GM19025 (cell line): ENCODE measurements around the gene AFG1L.
"Not testable (repeated sequence)": the region's sequence is repeated elsewhere in the genome, so short reads cannot be mapped to it uniquely, and the experiment has no call there.

Experiments used
- ATAC-seq: cut with Tn5 transposase; IDR thresholded peaks from one replicate; pipeline ENCODE4 v1.9.1; 2021; ENCODE audit warnings: mild to moderate bottlenecking, low read depth, moderate library complexity; ENCODE audit not compliant: unreplicated experiment

The AFG1L gene

DNA sequence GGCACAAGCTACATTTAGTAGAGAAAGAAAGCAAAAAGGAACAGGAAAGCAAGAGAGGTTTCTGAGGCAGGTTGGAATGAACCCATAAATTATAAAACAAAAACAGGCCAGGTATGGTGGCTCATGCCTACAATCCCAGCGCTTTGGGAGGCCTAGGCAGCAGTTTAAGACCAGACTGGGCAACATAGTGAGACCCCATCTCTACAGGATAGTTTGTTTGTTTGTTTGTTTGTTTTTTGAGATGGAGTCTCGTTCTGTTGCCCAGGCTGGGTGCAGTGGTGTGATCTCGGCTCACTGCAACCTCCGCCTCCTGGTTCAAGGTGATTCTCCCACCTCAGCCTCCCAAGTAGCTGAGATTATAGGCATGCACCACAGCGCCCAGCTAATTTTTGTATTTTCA is 49.0 kb downstream of the AFG1L start:
- no peak for ATAC-seq

DNA sequence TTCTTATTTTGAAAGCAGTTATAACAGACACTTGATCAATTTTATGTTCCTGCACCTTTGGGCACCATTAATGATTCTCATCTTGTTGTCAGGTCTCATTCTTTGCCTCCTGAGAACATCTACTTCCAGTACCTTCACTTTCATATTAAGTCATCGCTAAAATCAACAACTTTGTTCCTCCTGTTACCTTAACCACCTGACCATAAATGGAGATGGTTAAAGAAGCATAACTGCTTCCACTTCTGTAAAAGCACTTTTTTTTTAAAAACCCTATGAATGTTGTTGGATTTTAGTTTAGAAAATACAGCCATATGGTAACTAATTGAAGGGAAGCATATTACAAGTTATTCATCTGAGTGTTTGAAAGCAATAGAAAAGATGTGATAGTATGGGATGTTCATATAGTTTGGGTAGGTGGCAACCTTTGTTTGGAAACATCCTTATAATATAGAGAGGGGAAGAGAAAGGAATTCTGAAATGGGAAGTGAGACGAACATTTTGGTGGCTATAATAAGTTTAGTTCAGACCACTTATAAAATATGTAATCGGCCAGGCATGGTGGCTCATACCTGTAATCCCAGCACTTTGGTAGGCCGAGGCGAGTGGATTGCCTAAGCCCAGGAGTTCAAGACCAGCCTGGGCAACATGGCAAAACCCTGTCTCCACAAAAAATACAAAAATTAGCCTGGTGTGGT is 53.9 kb downstream of the AFG1L start:
- peak; percentile 80 for ATAC-seq

DNA sequence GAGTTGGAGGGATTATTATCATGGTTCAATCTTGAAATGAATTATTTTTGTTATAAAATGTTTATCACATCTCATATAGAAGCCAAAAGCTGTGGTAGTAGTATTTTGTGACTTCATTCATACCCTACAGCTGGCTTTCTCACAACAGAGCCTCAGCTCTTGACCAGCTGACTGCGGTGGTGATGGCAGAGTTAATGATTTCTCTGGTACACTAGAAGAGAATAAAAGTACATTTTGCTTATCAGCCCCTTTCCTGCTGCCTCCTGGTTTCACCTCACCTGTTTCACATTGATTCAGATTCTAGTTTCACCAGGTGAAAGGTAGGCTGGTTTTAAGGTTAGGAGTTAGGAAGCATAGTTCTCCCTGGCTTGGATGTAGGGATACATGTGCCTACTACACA is 55.7 kb downstream of the AFG1L start:
- ATAC-seq: peak; percentile 65

- ATAC-seq: no peak
These were observed 59.0 kb downstream of the AFG1L start for GRCh38 chr6:108353853-108354252.

- no peak for ATAC-seq
These were observed 60.3 kb downstream of the AFG1L start for GRCh38 chr6:108355120-108355519.

DNA sequence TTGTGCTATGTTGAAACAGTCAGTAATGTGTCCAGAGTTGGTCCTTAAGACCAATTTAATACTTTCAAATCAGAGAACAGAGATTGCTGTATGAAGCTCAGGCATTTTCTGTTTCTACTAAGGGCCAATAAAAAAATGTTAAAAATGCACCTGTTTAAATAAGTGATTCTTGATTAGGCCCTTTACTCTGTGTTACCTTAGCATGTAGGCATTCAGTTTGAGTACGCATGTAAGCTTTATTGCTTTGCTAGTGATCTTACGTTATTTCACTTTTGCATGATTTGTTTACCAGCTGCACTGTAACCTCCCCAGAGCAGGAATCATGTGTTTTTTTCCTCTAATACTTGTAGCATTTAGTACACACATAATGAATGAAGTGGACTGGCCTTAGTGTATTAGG is 61.0 kb downstream of the AFG1L start:
- ATAC-seq: no peak

GRCh38 chr6:108359901-108360882 is 65.3 kb downstream of the AFG1L start:
- ATAC-seq: no peak

GRCh38 chr6:108360919-108361311 is 66.1 kb downstream of the AFG1L start:
- ATAC-seq: no peak

GRCh38 chr6:108361312-108361932 is 66.6 kb downstream of the AFG1L start:
- ATAC-seq: no peak

- no peak for ATAC-seq
These were observed 67.6 kb downstream of the AFG1L start for GRCh38 chr6:108362455-108362854.

GRCh38 chr6:108363113-108363512 is 68.3 kb downstream of the AFG1L start:
- ATAC-seq: no peak

DNA sequence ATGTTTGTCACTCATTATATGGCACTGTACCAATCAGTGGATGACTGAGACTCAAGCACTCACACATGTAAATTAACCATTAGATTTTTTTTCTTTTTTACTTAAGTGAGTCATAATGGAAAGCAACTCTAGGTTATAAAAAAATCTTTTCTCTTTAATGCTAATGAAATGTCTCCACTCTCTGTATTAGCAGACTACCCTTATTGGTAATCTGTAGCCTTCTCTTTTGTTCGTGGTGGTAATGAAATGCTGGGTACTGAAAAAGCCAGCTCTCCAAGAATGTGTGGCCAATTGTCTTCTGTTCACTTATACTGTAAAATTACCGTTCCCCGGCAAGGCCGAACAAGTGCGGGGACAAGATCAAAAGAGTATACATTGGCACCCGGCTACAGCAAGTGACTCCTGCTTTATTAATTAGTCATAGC is 69.0 kb downstream of the AFG1L start:
- no peak for ATAC-seq

- no peak for ATAC-seq
These were observed 69.6 kb downstream of the AFG1L start for GRCh38 chr6:108364470-108364869.

- ATAC-seq: no peak
These were observed 70.6 kb downstream of the AFG1L start for GRCh38 chr6:108365478-108365877.

GRCh38 chr6:108366236-108366635 is 71.4 kb downstream of the AFG1L start:
- ATAC-seq: no peak

GRCh38 chr6:108368431-108369030 is 73.7 kb downstream of the AFG1L start:
- no peak for ATAC-seq

- ATAC-seq: no peak
These were observed 86.0 kb downstream of the AFG1L start for GRCh38 chr6:108380876-108381275.

GRCh38 chr6:108383981-108384380 is 89.1 kb downstream of the AFG1L start:
- no peak for ATAC-seq

DNA sequence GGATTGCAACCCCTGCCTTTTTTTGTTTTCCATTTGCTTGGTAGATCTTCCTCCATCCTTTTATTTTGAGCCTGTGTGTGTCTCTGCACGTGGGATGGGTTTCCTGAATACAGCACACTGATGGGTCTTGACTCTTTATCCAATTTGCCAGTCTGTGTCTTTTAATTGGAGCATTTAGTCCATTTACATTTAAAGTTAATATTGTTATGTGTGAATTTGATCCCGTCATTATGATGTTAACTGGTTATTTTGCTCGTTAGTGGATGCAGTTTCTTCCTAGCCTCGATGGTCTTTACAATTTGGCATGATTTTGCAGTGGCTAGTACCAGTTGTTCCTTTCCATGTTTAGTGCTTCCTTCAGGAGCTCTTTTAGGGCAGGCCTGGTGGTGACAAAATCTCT is 94.3 kb downstream of the AFG1L start:
- ATAC-seq: not testable (repeated sequence)

DNA sequence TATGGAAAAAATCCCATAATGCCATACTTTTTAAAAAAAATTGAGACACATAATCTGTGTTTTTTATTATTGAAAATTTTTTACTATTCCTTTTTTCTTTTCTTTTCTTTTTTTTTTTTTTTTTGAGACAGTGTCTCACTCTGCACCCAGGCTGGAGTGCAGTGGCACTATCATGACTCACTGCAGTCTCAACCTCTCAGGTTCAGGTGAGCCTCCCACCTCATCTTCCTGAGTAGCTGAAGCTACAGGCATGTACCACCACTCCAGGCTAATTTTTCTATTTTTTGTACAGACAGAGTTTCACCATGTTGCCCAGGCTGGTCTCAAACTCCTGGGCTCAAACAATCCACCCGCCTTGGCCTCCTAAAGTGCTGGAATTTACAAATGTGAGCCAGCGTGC is 100.4 kb downstream of the AFG1L start:
- ATAC-seq: no peak

DNA sequence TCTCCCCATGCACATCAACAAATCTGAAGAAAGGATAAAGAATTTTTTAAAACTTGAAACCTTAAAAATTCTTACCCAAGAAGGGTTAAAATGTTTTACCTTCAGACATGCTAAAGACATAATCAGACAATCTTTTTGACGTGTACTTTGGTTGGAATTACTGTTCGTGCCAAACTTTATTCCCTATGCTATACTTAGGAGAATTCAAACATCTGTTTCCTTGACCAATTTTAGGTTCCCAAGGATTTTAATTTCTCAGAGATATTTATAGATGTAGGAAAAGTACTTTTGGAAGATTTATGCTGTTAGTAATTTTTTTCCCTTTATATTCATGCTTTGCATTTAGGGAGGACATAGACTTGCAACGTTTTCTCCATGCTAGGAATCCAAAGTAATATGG is 108.4 kb downstream of the AFG1L start:
- no peak for ATAC-seq
